Keratinocyte (primary cell): ENCODE data around the gene SYT15. TPM values are rescaled to one million over a fixed set of nuclear protein-coding genes. Genes with fewer than 3 reads are reported as not detected.

Experiments
- DNase-seq: peaks from one replicate; pipeline ENCODE4 v3.0.0-alpha.2; 2011; ENCODE audit warnings: low read depth, missing footprints, low spot score
- FAIRE-seq: peaks from 2 replicates; lab custom pipeline; 2011; peaks lifted over from hg19 to GRCh38; lab: Jason Lieb, UNC
- H2AFZ ChIP-seq: 2 replicates; pipeline ENCODE4 v1.6.0; 2012; ENCODE audit warnings: low read length, control low read depth, inconsistent platforms; ENCODE audit not compliant: control insufficient read depth
- H3K27ac ChIP-seq: 2 replicates; pipeline ENCODE4 v1.5.1; 2011; ENCODE audit warnings: low read length; ENCODE audit not compliant: control insufficient read depth, insufficient read depth
- H3K27me3 ChIP-seq: 3 replicates; pipeline ENCODE4 v1.6.0; 2011; ENCODE audit warnings: low read length; ENCODE audit not compliant: control insufficient read depth, insufficient read depth; ENCODE audit errors: extremely low read depth
- H3K36me3 ChIP-seq, 2 experiments: 2 replicates in 1 of 2; 3 replicates in 1 of 2; pipeline ENCODE4 v1.5.1; 2011; ENCODE audit warnings: low read length in 2 of 2, mild to moderate bottlenecking in 1 of 2; ENCODE audit not compliant: control insufficient read depth in 2 of 2, insufficient read depth in 2 of 2; ENCODE audit errors: extremely low read depth in 1 of 2
- H3K4me1 ChIP-seq: 3 replicates; pipeline ENCODE4 v1.5.1; 2011; ENCODE audit warnings: low read length; ENCODE audit not compliant: control insufficient read depth, insufficient read depth; ENCODE audit errors: extremely low read depth
- H3K4me2 ChIP-seq: 3 replicates; pipeline ENCODE4 v1.6.0; 2011; ENCODE audit warnings: low read depth, low read length; ENCODE audit not compliant: control insufficient read depth, insufficient read depth; ENCODE audit errors: extremely low read depth
- H3K4me3 ChIP-seq, 3 experiments: fragments of 200-600 bp in 1 of 3; sonication (generic) in 1 of 3; 2 replicates in 2 of 3; 3 replicates in 1 of 3; pipeline ENCODE4 v1.5.1; 2011 to 2016; ENCODE audit warnings: low read length in 3 of 3, mild to moderate bottlenecking in 3 of 3, control low read depth in 2 of 3, inconsistent platforms in 1 of 3, low read depth in 1 of 3, mixed read lengths in 1 of 3, mixed run types in 1 of 3, moderate library complexity in 1 of 3; ENCODE audit not compliant: control insufficient read depth in 2 of 3, insufficient read depth in 2 of 3; ENCODE audit errors: extremely low read depth in 1 of 3
- H3K79me2 ChIP-seq: 2 replicates; pipeline ENCODE4 v1.6.0; 2012; ENCODE audit warnings: low read length; ENCODE audit not compliant: control insufficient read depth, insufficient read depth
- H3K9ac ChIP-seq: 3 replicates; pipeline ENCODE4 v1.6.0; 2011; ENCODE audit warnings: low read length; ENCODE audit not compliant: control insufficient read depth, insufficient read depth; ENCODE audit errors: extremely low read depth
- H3K9me1 ChIP-seq: 3 replicates; pipeline ENCODE4 v1.6.0; 2011; ENCODE audit warnings: low read length; ENCODE audit not compliant: control insufficient read depth, insufficient read depth; ENCODE audit errors: extremely low read depth
- H3K9me3 ChIP-seq: 2 replicates; pipeline ENCODE4 v1.5.1; 2012; ENCODE audit warnings: low read depth, low read length; ENCODE audit not compliant: control insufficient read depth
- H4K20me1 ChIP-seq: 3 replicates; pipeline ENCODE4 v1.6.0; 2011; ENCODE audit warnings: low read length; ENCODE audit not compliant: control insufficient read depth, insufficient read depth; ENCODE audit errors: extremely low read depth
- CTCF ChIP-seq, 3 experiments: IDR thresholded peaks in 1 of 3; conservative IDR thresholded peaks in 1 of 3; optimal IDR thresholded peaks in 1 of 3; 2 replicates in 2 of 3; 3 replicates in 1 of 3; pipeline versions ENCODE3 to v1.5.1; 2011; ENCODE audit warnings: low read length in 3 of 3, mild to moderate bottlenecking in 3 of 3, moderate library complexity in 2 of 3, control low read depth in 1 of 3, inconsistent platforms in 1 of 3; ENCODE audit not compliant: insufficient read depth in 2 of 3; ENCODE audit errors: extremely low read depth in 1 of 3
- EZH2 ChIP-seq: IDR thresholded peaks from one replicate; pipeline ENCODE4 v1.6.1; 2012; ENCODE audit warnings: inconsistent platforms, mild to moderate bottlenecking, low read length, moderate library complexity
- dilution Hi-C: fragments of 300-500 bp; cut with MboI; formaldehyde crosslinking; loops from one replicate; pipeline ENCODE4 v1.7.0; 2020; ENCODE audit warnings: low sequenced_read_pairs; ENCODE audit not compliant: extremely low pct_ligation_motif_present
- polyA plus RNA-seq, 5 experiments: library from polyadenylated mRNA; depleted of rRNA in 3 of 5; stranded (reverse) in 3 of 5; stranded (forward) in 1 of 5; unstranded in 1 of 5; fragments of >200 nt; gene quantifications; 1 replicate in 1 of 5; 2 replicates in 3 of 5; 3 replicates in 1 of 5; pipeline versions ENCODE4 v1.2.1 to v1.2.3, GENCODE V29; 2011 to 2012; ENCODE audit warnings: missing spikeins in 2 of 5, low read depth in 1 of 5, low replicate concordance in 1 of 5

Gene SYT15
- polyA plus RNA-seq, 1 donor (not counting 4 experiments of a cell fraction or from before 2014, with no cell fraction given) = 0.16 TPM

- Histone ChIP-seq H3K9me1 (no peaks in the 10 kb centered on the region), H3K4me1 (peaks cover 4% of the 10 kb centered on the region), H3K27ac (no peak overlapping the region), H3K27me3 (peaks cover 75% of the 10 kb centered on the region), H3K4me2 (no peak overlapping the region), H3K9me3 (no peaks in the 10 kb centered on the region), H4K20me1 (peaks cover 4% of the 10 kb centered on the region), H2AFZ (no peak overlapping the region), H3K36me3 (no peaks in the 10 kb centered on the region), H3K4me3 (no peak overlapping the region), H3K9ac (no peak overlapping the region), H3K79me2 (no peaks in the 10 kb centered on the region)
- TF ChIP-seq EZH2 (no peak), CTCF (optimal IDR thresholded peaks at IDR 0.05 in 1 of 3, IDR thresholded peaks at IDR 0.05 in 1 of 3, conservative IDR thresholded peaks at IDR 0.05 in 1 of 3; ENCODE audit: extremely low read depth in 1 of 3, insufficient read depth in 2 of 3, low read length in 3 of 3) (no peak)
- dilution Hi-C loops = no loop called here
- FAIRE-seq (no peak), DNase-seq (no peak)
Measured at GRCh38 chr10:46558122-46558391, 20.9 kb upstream of the SYT15 start.

GRCh38 chr10:46558392-46559185 is 20.3 kb upstream of the SYT15 start:
- no peak overlapping the region for H3K27ac ChIP-seq
- no peak overlapping the region for H3K4me2 ChIP-seq
- H3K27me3 ChIP-seq = peaks cover 70% of the 10 kb centered on the region
- FAIRE-seq (no peak), DNase-seq (no peak)
- no peaks in the 10 kb centered on the region for H3K9me3 ChIP-seq
- peaks cover 4% of the 10 kb centered on the region for H4K20me1 ChIP-seq
- no peaks in the 10 kb centered on the region for H3K79me2 ChIP-seq
- no peak overlapping the region for H3K4me3 ChIP-seq
- no peak overlapping the region for H2AFZ ChIP-seq
- no peaks in the 10 kb centered on the region for H3K9me1 ChIP-seq
- H3K36me3 ChIP-seq = no peaks in the 10 kb centered on the region
- peaks cover 4% of the 10 kb centered on the region for H3K4me1 ChIP-seq
- H3K9ac ChIP-seq = no peak overlapping the region
- dilution Hi-C loops = no loop called here
- TF ChIP-seq EZH2 = no peak
- TF ChIP-seq CTCF (optimal IDR thresholded peaks at IDR 0.05 in 1 of 3, IDR thresholded peaks at IDR 0.05 in 1 of 3, conservative IDR thresholded peaks at IDR 0.05 in 1 of 3; ENCODE audit: extremely low read depth in 1 of 3, insufficient read depth in 2 of 3, low read length in 3 of 3) = no peak
